ENCODE data around the gene FAM13A.
A peak's percentile ranks its signal among the peaks of the same experiment; 100 is the strongest.

FAM13A gene

DNA sequence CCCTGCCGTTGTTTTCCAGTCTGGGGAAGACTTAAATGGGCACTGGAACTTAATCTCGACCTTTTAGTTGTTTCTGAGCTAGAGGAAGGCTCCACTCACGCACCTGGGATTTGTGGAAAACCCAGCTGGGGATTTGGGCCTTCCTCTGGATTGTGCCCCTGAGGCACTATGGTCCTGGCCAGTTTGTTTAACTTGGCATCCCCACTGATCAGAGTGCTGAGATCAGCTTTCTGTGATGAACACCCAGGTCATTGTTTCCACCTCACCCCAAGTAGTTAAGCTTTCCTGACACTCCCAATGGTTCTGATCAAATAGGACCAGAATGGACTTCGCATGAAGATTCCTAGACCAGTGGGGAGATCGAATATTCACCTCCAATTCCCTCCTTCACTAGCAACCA is 338.9 kb downstream of the FAM13A start:
- TF ChIP-seq, protein P1, sequence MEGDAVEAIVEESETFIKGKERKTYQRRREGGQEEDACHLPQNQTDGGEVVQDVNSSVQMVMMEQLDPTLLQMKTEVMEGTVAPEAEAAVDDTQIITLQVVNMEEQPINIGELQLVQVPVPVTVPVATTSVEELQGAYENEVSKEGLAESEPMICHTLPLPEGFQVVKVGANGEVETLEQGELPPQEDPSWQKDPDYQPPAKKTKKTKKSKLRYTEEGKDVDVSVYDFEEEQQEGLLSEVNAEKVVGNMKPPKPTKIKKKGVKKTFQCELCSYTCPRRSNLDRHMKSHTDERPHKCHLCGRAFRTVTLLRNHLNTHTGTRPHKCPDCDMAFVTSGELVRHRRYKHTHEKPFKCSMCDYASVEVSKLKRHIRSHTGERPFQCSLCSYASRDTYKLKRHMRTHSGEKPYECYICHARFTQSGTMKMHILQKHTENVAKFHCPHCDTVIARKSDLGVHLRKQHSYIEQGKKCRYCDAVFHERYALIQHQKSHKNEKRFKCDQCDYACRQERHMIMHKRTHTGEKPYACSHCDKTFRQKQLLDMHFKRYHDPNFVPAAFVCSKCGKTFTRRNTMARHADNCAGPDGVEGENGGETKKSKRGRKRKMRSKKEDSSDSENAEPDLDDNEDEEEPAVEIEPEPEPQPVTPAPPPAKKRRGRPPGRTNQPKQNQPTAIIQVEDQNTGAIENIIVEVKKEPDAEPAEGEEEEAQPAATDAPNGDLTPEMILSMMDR (IDR thresholded peaks at IDR 0.05; ENCODE audit: low read depth, low read length), result no peak
- DNase-seq (ENCODE audit: low read depth, low spot score), result no peak
- H3K4me3 ChIP-seq (ENCODE audit: low read depth, low read length), result no peak overlapping the region
- in situ Hi-C loops (cut with HindIII; ENCODE audit: low sequenced_read_pairs), result no loop called here

DNA sequence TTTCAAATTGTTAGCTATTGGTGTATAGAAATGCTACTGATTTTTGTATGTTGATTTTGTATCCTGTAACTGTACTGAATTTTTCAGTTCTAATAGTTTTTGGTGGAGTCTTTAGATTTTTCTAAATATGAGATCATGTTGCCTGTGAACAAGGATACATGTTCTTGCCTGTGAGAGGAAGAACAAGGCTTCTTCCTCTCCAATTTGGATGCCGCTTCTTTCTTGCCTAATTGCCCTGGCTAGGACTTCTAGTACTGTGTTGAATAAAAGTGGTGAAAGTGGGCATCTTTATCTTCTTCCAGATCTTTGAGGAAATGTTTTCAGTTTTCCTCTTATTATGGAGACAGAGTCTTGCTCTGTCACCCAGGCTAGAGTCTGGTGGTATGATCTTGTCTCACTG is 343.2 kb downstream of the FAM13A start:
- no peak for DNase-seq (ENCODE audit: low read depth, low spot score)

DNA sequence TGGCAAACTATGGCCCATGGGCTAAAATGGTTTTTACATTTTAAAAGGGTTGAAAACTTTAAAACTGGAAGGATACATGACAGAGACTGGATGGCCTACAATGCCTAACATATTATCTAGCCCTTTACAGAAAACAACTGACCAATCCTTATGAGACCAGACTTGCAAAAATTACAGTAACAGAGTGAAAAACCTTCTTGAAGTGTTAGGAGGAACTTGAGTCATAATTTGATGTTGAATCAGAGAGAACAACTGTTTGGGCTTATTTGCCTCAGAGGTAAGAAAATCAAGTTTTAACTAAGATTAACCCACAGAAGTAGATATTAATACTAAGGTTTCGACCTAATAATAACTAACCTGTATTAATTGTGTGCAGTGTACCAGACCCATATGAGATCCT is 347.0 kb downstream of the FAM13A start:
- in situ Hi-C loops (cut with HindIII; ENCODE audit: low sequenced_read_pairs), result no loop called here
- TF ChIP-seq, protein P1 (IDR thresholded peaks at IDR 0.05; ENCODE audit: low read depth, low read length), result no peak
- no peak overlapping the region for H3K4me3 ChIP-seq (ENCODE audit: low read depth, low read length)
- no peak for DNase-seq (ENCODE audit: low read depth, low spot score)

More for the DNA sequence above, 343.2 kb downstream of the FAM13A start:
- in situ Hi-C loops (cut with HindIII; ENCODE audit: low sequenced_read_pairs), result no loop called here
- TF ChIP-seq, protein P1 (IDR thresholded peaks at IDR 0.05; ENCODE audit: low read depth, low read length), result no peak
- no peak overlapping the region for H3K4me3 ChIP-seq (ENCODE audit: low read depth, low read length)

DNA sequence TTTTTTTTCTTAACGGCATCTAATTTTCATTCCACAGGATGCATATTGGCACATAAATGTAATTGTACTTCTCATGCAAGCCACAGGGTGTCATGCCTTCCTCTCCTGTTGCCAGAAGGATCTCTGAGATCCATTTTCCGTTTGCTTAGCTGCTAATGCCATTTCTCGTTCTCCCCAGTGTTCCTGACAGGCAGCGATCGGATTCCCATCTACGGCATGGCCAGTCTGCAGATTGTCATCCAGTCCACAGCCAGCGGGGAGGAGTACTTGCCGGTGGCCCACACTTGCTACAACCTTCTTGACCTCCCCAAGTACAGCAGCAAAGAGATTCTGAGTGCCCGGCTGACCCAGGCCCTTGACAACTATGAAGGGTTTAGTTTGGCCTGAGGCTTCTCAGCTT is 350.4 kb downstream of the FAM13A start:
- no peak overlapping the region for H3K4me3 ChIP-seq (ENCODE audit: low read depth, low read length)
- peak; percentile 71 for DNase-seq (ENCODE audit: low read depth, low spot score)
- TF ChIP-seq, protein P1 (IDR thresholded peaks at IDR 0.05; ENCODE audit: low read depth, low read length), result peak; percentile 63
- in situ Hi-C loops (cut with HindIII; ENCODE audit: low sequenced_read_pairs), result no loop called here

DNA sequence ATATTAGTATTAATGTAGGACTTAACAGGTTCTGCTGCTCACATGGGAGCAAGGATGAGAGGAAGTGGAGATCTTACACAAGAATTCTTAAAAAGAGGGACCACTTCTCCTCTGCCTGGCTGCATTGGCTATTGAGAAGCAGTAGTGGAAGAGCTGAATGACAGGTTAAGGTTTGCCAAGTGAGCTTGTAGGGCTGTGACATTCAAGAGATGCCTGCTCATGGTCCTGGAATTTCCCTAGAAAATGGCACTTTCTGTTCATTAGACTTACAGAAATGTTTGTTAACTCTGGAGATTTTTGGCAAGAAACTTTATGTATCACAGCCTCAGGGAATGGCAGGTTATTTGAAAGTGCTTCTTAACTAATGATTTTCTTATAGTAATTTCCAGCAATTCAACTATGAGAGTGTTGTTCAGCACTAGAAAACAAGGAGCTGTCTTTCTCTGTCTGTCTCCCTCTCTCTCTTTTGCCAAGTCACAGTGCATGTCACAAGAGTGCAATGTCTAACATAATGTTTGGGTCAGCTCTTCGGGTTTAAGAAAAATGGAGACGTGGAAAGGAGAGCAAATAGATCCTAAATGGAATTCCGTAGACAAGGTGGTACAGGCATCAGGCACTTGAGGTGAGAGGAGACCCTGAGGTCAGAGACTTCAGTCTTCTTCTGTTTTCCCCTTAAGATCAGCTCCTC is 351.0 kb downstream of the FAM13A start:
- no peak overlapping the region for H3K4me3 ChIP-seq (ENCODE audit: low read depth, low read length)
- TF ChIP-seq, protein P1 (IDR thresholded peaks at IDR 0.05; ENCODE audit: low read depth, low read length), result no peak
- in situ Hi-C loops (cut with HindIII; ENCODE audit: low sequenced_read_pairs), result no loop called here
- peak; percentile 23 for DNase-seq (ENCODE audit: low read depth, low spot score)

DNA sequence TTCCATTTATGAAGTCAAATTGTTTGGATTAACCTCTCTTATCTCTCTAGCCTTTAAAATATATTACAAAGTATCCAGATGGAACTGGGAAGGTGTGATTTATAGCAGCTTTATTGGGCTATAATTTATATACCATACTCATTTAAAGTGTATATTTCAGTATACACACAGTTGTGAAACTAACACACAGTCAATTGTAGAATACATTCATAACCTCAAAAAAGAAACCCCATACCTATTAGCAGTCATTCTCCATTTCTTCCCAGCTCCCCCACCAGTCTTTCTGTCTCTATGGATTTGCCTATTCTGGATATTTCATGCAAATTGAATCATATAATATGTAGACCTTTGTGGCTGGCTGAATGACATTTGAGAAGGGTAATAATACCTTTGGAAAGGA is 351.8 kb downstream of the FAM13A start:
- TF ChIP-seq, protein P1 (IDR thresholded peaks at IDR 0.05; ENCODE audit: low read depth, low read length), result no peak
- in situ Hi-C loops (cut with HindIII; ENCODE audit: low sequenced_read_pairs), result no loop called here
- no peak overlapping the region for H3K4me3 ChIP-seq (ENCODE audit: low read depth, low read length)
- no peak for DNase-seq (ENCODE audit: low read depth, low spot score)

Data from astrocyte of the spinal cord (primary cell).